B cell (primary cell): ENCODE measurements around the gene WWP2.
"Not testable (repeated sequence)": the region's sequence is repeated elsewhere in the genome, so short reads cannot be mapped to it uniquely, and the experiment has no call there.

Experiments used
- CTCF ChIP-seq: fragments of 200-600 bp; IDR thresholded peaks from one replicate; pipeline ENCODE4 v1.8.0; 2022; ENCODE audit warnings: antibody characterized with exemption, mild to moderate bottlenecking
- EZH2 ChIP-seq: IDR thresholded peaks from 2 replicates; pipeline ENCODE4 v1.6.1; 2012; ENCODE audit warnings: borderline replicate concordance, low read depth, mild to moderate bottlenecking, moderate library complexity, low read length; ENCODE audit not compliant: insufficient read depth, poor library complexity, severe bottlenecking

GRCh38 chr16:69965661-69966054, 203.5 kb downstream of the WWP2 start:
- TF ChIP-seq CTCF, EZH2: not testable (repeated sequence)
